Measurements from ENCODE around the gene NEK9. TPM values are rescaled to one million over a fixed set of nuclear protein-coding genes. Genes with fewer than 3 reads are reported as not detected.

Gene NEK9
- total and polyA plus RNA-seq, 2 experiments from 2014 or later: 41.0 to 47.6 TPM

- H3K27ac ChIP-seq: no peak overlapping the region
- H3K4me2 ChIP-seq (ENCODE audit: unreplicated experiment): no peak overlapping the region
- in situ Hi-C loops (cut with MboI): no loop called here
- H3K4me1 ChIP-seq (ENCODE audit: insufficient read depth): no peaks in the 10 kb centered on the region
- H3K9me2 ChIP-seq (ENCODE audit: insufficient read depth): no peaks in the 10 kb centered on the region
- no peak overlapping the region for H3K9ac ChIP-seq
- no peak overlapping the region for H2AFZ ChIP-seq
- 43 to 52% methylated on average over 2 of the region's 2 CpGs for WGBS, 2 experiments (ENCODE audit: low coverage in 1 of 2, low lambda C conversion rate in 2 of 2, missing lambda C conversion rate in 2 of 2)
- peaks cover 33% of the 10 kb centered on the region for H3K36me3 ChIP-seq (ENCODE audit: low read depth)
- no peak overlapping the region for H3K4me3 ChIP-seq
- TF ChIP-seq EZH2phosphoT487 (IDR thresholded peaks at IDR 0.05; ENCODE audit: insufficient read depth, low read depth) (no peak), EZH2 (IDR thresholded peaks at IDR 0.05; ENCODE audit: insufficient read depth, poor library complexity, severe bottlenecking) (no peak)
- H3K79me2 ChIP-seq (ENCODE audit: insufficient read depth): no peaks in the 10 kb centered on the region
- no peaks in the 10 kb centered on the region for H4K20me1 ChIP-seq (ENCODE audit: insufficient read depth)
- no peak for DNase-seq
- no peaks in the 10 kb centered on the region for H3K9me3 ChIP-seq (ENCODE audit: low read depth)
- no peaks in the 10 kb centered on the region for H3K27me3 ChIP-seq (replicated peaks; ENCODE audit: insufficient read depth)
- H3F3A ChIP-seq (ENCODE audit: insufficient read depth): no peaks in the 10 kb centered on the region; the same call in 1 of the 2 replicates
These were observed 45.1 kb downstream of the NEK9 start for GRCh38 chr14:75081660-75082229.

GRCh38 chr14:75079521-75079920 lies 47.3 kb downstream of the NEK9 start:
- H3F3A ChIP-seq (ENCODE audit: insufficient read depth): no peaks in the 10 kb centered on the region; the same call in 1 of the 2 replicates
- H3K27me3 ChIP-seq (replicated peaks; ENCODE audit: insufficient read depth): no peaks in the 10 kb centered on the region
- H3K36me3 ChIP-seq (ENCODE audit: low read depth): peaks cover 17% of the 10 kb centered on the region; the same call in 1 of the 2 replicates
- H3K4me3 ChIP-seq: no peak overlapping the region
- no peaks in the 10 kb centered on the region for H3K4me1 ChIP-seq (ENCODE audit: insufficient read depth)
- no peaks in the 10 kb centered on the region for H3K9me2 ChIP-seq (ENCODE audit: insufficient read depth)
- H3K9me3 ChIP-seq (ENCODE audit: low read depth): no peaks in the 10 kb centered on the region
- no peak overlapping the region for H3K4me2 ChIP-seq (ENCODE audit: unreplicated experiment)
- WGBS, 2 experiments (ENCODE audit: low coverage in 1 of 2, low lambda C conversion rate in 2 of 2, missing lambda C conversion rate in 2 of 2): 87 to 90% methylated on average over 4 of the region's 4 CpGs
- no peak for DNase-seq
- H4K20me1 ChIP-seq (ENCODE audit: insufficient read depth): no peaks in the 10 kb centered on the region
- no peak overlapping the region for H3K27ac ChIP-seq
- H2AFZ ChIP-seq: no peak overlapping the region
- in situ Hi-C loops (cut with MboI): loop anchor here (10.0 kb wide), 1 partner anchor 145 kb away; no protein-coding TSS in a partner anchor
- H3K9ac ChIP-seq: no peak overlapping the region
- H3K79me2 ChIP-seq (ENCODE audit: insufficient read depth): no peaks in the 10 kb centered on the region
- TF ChIP-seq EZH2 (IDR thresholded peaks at IDR 0.05; ENCODE audit: insufficient read depth, poor library complexity, severe bottlenecking) (no peak), EZH2phosphoT487 (IDR thresholded peaks at IDR 0.05; ENCODE audit: insufficient read depth, low read depth) (no peak)

- H3F3A ChIP-seq (ENCODE audit: insufficient read depth): no peaks in the 10 kb centered on the region; the same call in 1 of the 2 replicates
- TF ChIP-seq EZH2 (IDR thresholded peaks at IDR 0.05; ENCODE audit: insufficient read depth, poor library complexity, severe bottlenecking): no peak
- no peak for TF ChIP-seq EZH2phosphoT487 (IDR thresholded peaks at IDR 0.05; ENCODE audit: insufficient read depth, low read depth)
- H3K27me3 ChIP-seq (replicated peaks; ENCODE audit: insufficient read depth): no peaks in the 10 kb centered on the region
- DNase-seq: no peak
- no peak overlapping the region for H2AFZ ChIP-seq
- H3K36me3 ChIP-seq (ENCODE audit: low read depth): 0 out of 2 replicates have a peak, but pooled peaks cover 2% of the 10 kb centered on the region
- no peaks in the 10 kb centered on the region for H3K4me1 ChIP-seq (ENCODE audit: insufficient read depth)
- H3K4me3 ChIP-seq: no peak overlapping the region
- H3K9ac ChIP-seq: no peak overlapping the region
- H3K4me2 ChIP-seq (ENCODE audit: unreplicated experiment): no peak overlapping the region
- in situ Hi-C loops (cut with MboI): loop anchor here (10.0 kb wide), 1 partner anchor 143 kb away; no protein-coding TSS in a partner anchor
- no peaks in the 10 kb centered on the region for H3K9me2 ChIP-seq (ENCODE audit: insufficient read depth)
- H4K20me1 ChIP-seq (ENCODE audit: insufficient read depth): no peaks in the 10 kb centered on the region
- no peaks in the 10 kb centered on the region for H3K9me3 ChIP-seq (ENCODE audit: low read depth)
- no peak overlapping the region for H3K27ac ChIP-seq
- H3K79me2 ChIP-seq (ENCODE audit: insufficient read depth): no peaks in the 10 kb centered on the region
These were observed 49.1 kb downstream of the NEK9 start for GRCh38 chr14:75077794-75078193.

DNA sequence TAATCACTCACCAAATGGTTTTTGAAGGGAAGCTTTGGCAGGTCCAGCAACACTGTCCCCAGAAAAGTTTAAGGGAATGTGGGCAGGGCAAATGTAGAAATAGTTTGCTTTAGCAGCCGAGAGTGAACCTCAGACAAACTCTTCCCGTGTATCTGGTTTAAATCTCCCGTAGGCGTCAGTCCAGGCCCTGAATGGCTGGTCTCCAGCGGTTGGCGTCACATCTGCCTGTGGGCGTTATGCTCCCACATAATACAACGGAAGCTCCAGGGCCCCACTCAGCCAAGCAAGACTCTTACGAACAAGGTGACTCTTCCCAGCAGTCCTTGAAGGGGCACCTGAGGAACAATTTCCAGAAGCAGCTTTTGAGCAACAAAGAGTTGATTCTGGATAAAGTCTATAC lies 56.5 kb downstream of the NEK9 start:
- Histone ChIP-seq H2AFZ (peak overlapping the region; percentile 75), H3K9me2 (ENCODE audit: insufficient read depth) (no peaks in the 10 kb centered on the region), H3K4me3 (no peak overlapping the region), H3K79me2 (ENCODE audit: insufficient read depth) (no peaks in the 10 kb centered on the region; the same call in 1 of the 2 replicates), H3K4me2 (ENCODE audit: unreplicated experiment) (peak overlapping the region; percentile 86), H3K4me1 (ENCODE audit: insufficient read depth) (peaks cover 18% of the 10 kb centered on the region), H3K27ac (peak overlapping the region; percentile 74), H3K36me3 (ENCODE audit: low read depth) (no peaks in the 10 kb centered on the region), H3K9ac (peak overlapping the region; percentile 80; the same call in 1 of the 2 replicates), H3K9me3 (ENCODE audit: low read depth) (no peaks in the 10 kb centered on the region), H3K27me3 (replicated peaks; ENCODE audit: insufficient read depth) (no peaks in the 10 kb centered on the region), H4K20me1 (ENCODE audit: insufficient read depth) (no peaks in the 10 kb centered on the region), H3F3A (ENCODE audit: insufficient read depth) (peaks cover 23% of the 10 kb centered on the region; the same call in 1 of the 2 replicates)
- DNase-seq: peak; percentile 74
- 13 to 15% methylated on average over 9 of the region's 9 CpGs for WGBS, 2 experiments (ENCODE audit: low coverage in 1 of 2, low lambda C conversion rate in 2 of 2, missing lambda C conversion rate in 2 of 2)
- no peak for TF ChIP-seq EZH2phosphoT487 (IDR thresholded peaks at IDR 0.05; ENCODE audit: insufficient read depth, low read depth)
- no peak for TF ChIP-seq EZH2 (IDR thresholded peaks at IDR 0.05; ENCODE audit: insufficient read depth, poor library complexity, severe bottlenecking)
- in situ Hi-C loops (cut with MboI): loop anchor here (10.0 kb wide), 1 partner anchor 136 kb away; no protein-coding TSS in a partner anchor

All from GM23248 (cell line).